B cell (primary cell): ENCODE results near the gene ESYT2. TPM values are rescaled to one million over a fixed set of nuclear protein-coding genes. Genes with fewer than 3 reads are reported as not detected.

Experiments used
- ATAC-seq: fragments of 200-7000 bp; cut with Tn5 transposase; one replicate; pipeline ENCODE4 v1.10.0; 2021; ENCODE audit warnings: low read depth, mild to moderate bottlenecking, moderate number of reproducible peaks, moderate library complexity
- CTCF ChIA-PET: fragments of 350-600 bp; sonication (Branson Sonifier 250); formaldehyde crosslinking; loops from one replicate; lab custom pipeline; 2021; ENCODE audit warnings: antibody characterized with exemption, inconsistent platforms; lab: Charles Lee
- POLR2A ChIA-PET: fragments of 350-600 bp; sonication (Branson Sonifier 250); formaldehyde crosslinking; loops from one replicate; lab custom pipeline; 2021; ENCODE audit warnings: antibody characterized with exemption; lab: Charles Lee
- DNase-seq: peaks from one replicate; pipeline ENCODE4 v3.0.0; 2013
- H2AFZ ChIP-seq: 2 replicates; pipeline ENCODE4 v1.6.1; 2012; ENCODE audit warnings: mild to moderate bottlenecking, low read depth, low read length; ENCODE audit not compliant: insufficient read depth, poor library complexity, severe bottlenecking
- H3K27ac ChIP-seq, 2 donors: 1 replicate in 1 of 2; 2 replicates in 1 of 2; pipeline ENCODE4 v1.5.1; 2012 to 2013; ENCODE audit warnings: low read length in 2 of 2, mild to moderate bottlenecking in 2 of 2, moderate library complexity in 1 of 2
- H3K27me3 ChIP-seq, 4 experiments: fragments of 200-600 bp in 1 of 4; sonication (generic) in 1 of 4; replicated peaks in 1 of 4; 1 replicate in 2 of 4; 2 replicates in 2 of 4; pipeline versions ENCODE4 v1.6.1 to v1.7.0; 2013 to 2016; ENCODE audit warnings: low read length in 3 of 4, mild to moderate bottlenecking in 2 of 4, mixed read lengths in 1 of 4, moderate library complexity in 1 of 4; ENCODE audit not compliant: insufficient read depth in 4 of 4, control insufficient read depth in 3 of 4; ENCODE audit errors: control extremely low read depth in 1 of 4
- H3K36me3 ChIP-seq, 2 experiments: replicated peaks in 1 of 2; 1 replicate in 1 of 2; 2 replicates in 1 of 2; pipeline versions ENCODE4 v1.6.1 to v1.7.1; 2013; ENCODE audit warnings: low read length in 1 of 2; ENCODE audit not compliant: insufficient read depth in 2 of 2, control insufficient read depth in 1 of 2; ENCODE audit errors: control extremely low read depth in 1 of 2, extremely low read depth in 1 of 2
- H3K4me1 ChIP-seq, 2 donors: fragments of 200-600 bp in 1 of 2; sonication (generic) in 1 of 2; 1 replicate in 1 of 2; 2 replicates in 1 of 2; pipeline versions ENCODE4 v1.5.1 to v1.6.1; 2013 to 2017; ENCODE audit warnings: low read length in 2 of 2; ENCODE audit not compliant: control insufficient read depth in 2 of 2, insufficient read depth in 2 of 2
- H3K4me2 ChIP-seq: replicated peaks from 2 replicates; pipeline ENCODE3; 2012; ENCODE audit warnings: mild to moderate bottlenecking, low read depth, low read length; ENCODE audit not compliant: poor library complexity, severe bottlenecking
- H3K4me3 ChIP-seq, 5 experiments: fragments of 200-600 bp in 1 of 5; sonication (generic) in 1 of 5; 1 replicate in 3 of 5; 2 replicates in 2 of 5; pipeline versions ENCODE4 v1.5.1 to v1.7.0; 2011 to 2016; ENCODE audit warnings: low read length in 4 of 5, mild to moderate bottlenecking in 4 of 5, low read depth in 2 of 5, control low read depth in 1 of 5, moderate library complexity in 1 of 5; ENCODE audit not compliant: insufficient read depth in 1 of 5; ENCODE audit errors: control extremely low read depth in 1 of 5, extremely low read depth in 1 of 5
- H3K79me2 ChIP-seq: fragments of 200-600 bp; sonication (generic); one replicate; pipeline ENCODE4 v1.6.0; 2016; ENCODE audit warnings: low read length; ENCODE audit not compliant: control insufficient read depth, insufficient read depth
- H3K9ac ChIP-seq: fragments of 200-600 bp; sonication (generic); 2 replicates; pipeline ENCODE4 v1.6.1; 2017; ENCODE audit warnings: mild to moderate bottlenecking, low read length, moderate library complexity
- H3K9me3 ChIP-seq, 3 donors: one replicate each; pipeline versions ENCODE4 v1.6.1 to v1.7.1; 2013; ENCODE audit warnings: low read length in 2 of 3; ENCODE audit not compliant: control insufficient read depth in 2 of 3, insufficient read depth in 1 of 3; ENCODE audit errors: control extremely low read depth in 1 of 3
- H4K20me1 ChIP-seq: 2 replicates; pipeline ENCODE4 v1.6.0; 2012; ENCODE audit warnings: mild to moderate bottlenecking, low read length; ENCODE audit not compliant: insufficient read depth, control insufficient read depth, poor library complexity, severe bottlenecking
- H3K27ac Mint-ChIP-seq: one replicate; pipeline ENCODE4 v1.8.0; 2021; ENCODE audit warnings: mixed read lengths
- H3K27me3 Mint-ChIP-seq: one replicate; pipeline ENCODE4 v1.8.0; 2021; ENCODE audit warnings: mixed read lengths
- H3K4me1 Mint-ChIP-seq: one replicate; pipeline ENCODE4 v1.8.0; 2021; ENCODE audit warnings: mixed read lengths
- H3K4me3 Mint-ChIP-seq: one replicate; pipeline ENCODE4 v1.8.0; 2021; ENCODE audit warnings: mixed read lengths
- H3K9me3 Mint-ChIP-seq: one replicate; pipeline ENCODE4 v1.8.0; 2022; ENCODE audit warnings: mixed read lengths; ENCODE audit not compliant: insufficient read depth
- CTCF ChIP-seq: fragments of 200-600 bp; IDR thresholded peaks from one replicate; pipeline ENCODE4 v1.8.0; 2022; ENCODE audit warnings: antibody characterized with exemption, mild to moderate bottlenecking
- EZH2 ChIP-seq: IDR thresholded peaks from 2 replicates; pipeline ENCODE4 v1.6.1; 2012; ENCODE audit warnings: borderline replicate concordance, low read depth, mild to moderate bottlenecking, moderate library complexity, low read length; ENCODE audit not compliant: insufficient read depth, poor library complexity, severe bottlenecking
- WGBS: methylation state at CpG from one replicate; pipeline ENCODE4 v1.1.5; 2013; ENCODE audit warnings: missing lambda C conversion rate; ENCODE audit not compliant: insufficient coverage; 5-methylcytosine and 5-hydroxymethylcytosine counted together
- intact Hi-C: fragments of 100-400 bp; cut with micrococcal nuclease; formaldehyde crosslinking; loops from one replicate; pipeline ENCODE4 v1.10.0; 2022
- polyA plus RNA-seq: library from polyadenylated mRNA; depleted of rRNA; stranded (reverse); fragments of >200 nt; gene quantifications from 2 replicates; pipeline ENCODE4 v1.2.3, GENCODE V29; 2012
- total RNA-seq, 2 donors: library from RNA; stranded (reverse); fragments of 120-200 nt in 1 of 2; gene quantifications; 1 replicate in 1 of 2; 2 replicates in 1 of 2; pipeline versions ENCODE4 v1.2.3 to v1.2.4, GENCODE V29; 2013 to 2022

Gene ESYT2
- total and polyA plus RNA-seq, 2 donors (not counting 1 experiment from before 2014, with no cell fraction given): 12.0 to 34.2 TPM

GRCh38 chr7:158710651-158711102 lies 118.6 kb downstream of the ESYT2 start:
- no peaks in the 10 kb centered on the region for H3K79me2 ChIP-seq
- DNase-seq (no peak), ATAC-seq (peak; percentile 39)
- H3K9me3 ChIP-seq: peaks cover 0 to 15% (median 5%) of the 10 kb centered on the region in 3 donors
- WGBS: 52% methylated on average over 6 of the region's 7 CpGs
- no peak overlapping the region for H2AFZ ChIP-seq
- Mint-ChIP-seq H3K4me3 (no peak overlapping the region), H3K27ac (no peak overlapping the region), H3K4me1 (peaks cover 14% of the 10 kb centered on the region), H3K9me3 (no peaks in the 10 kb centered on the region), H3K27me3 (peaks cover 3% of the 10 kb centered on the region)
- POLR2A ChIA-PET: no interaction called here
- intact Hi-C loops: no loop called here
- peak overlapping the region in 1 of 2 donors; percentile 9 for H3K27ac ChIP-seq
- no peak overlapping the region for H3K9ac ChIP-seq
- no peak for TF ChIP-seq EZH2
- TF ChIP-seq CTCF: no peak
- CTCF ChIA-PET: no interaction called here
- H3K4me1 ChIP-seq: peaks cover 0 to 4% of the 10 kb centered on the region in 2 donors
- no peaks in the 10 kb centered on the region for H4K20me1 ChIP-seq
- H3K4me2 ChIP-seq: no peak overlapping the region
- no peaks in the 10 kb centered on the region for H3K27me3 ChIP-seq
- H3K4me3 ChIP-seq: no peak overlapping the region
- no peaks in the 10 kb centered on the region for H3K36me3 ChIP-seq

GRCh38 chr7:158707610-158708009 lies 121.7 kb downstream of the ESYT2 start:
- no peak overlapping the region for H3K9ac ChIP-seq
- peaks cover 0 to 15% (median 5%) of the 10 kb centered on the region in 3 donors for H3K9me3 ChIP-seq
- H3K4me3 ChIP-seq: no peak overlapping the region
- intact Hi-C loops: loop anchor here (10.0 kb wide), 1 partner anchor 1813 kb away; the partner anchor contains the start of gene LMBR1
- H3K9me3 Mint-ChIP-seq: no peaks in the 10 kb centered on the region
- H3K27me3 Mint-ChIP-seq: peaks cover 3% of the 10 kb centered on the region
- H3K4me3 Mint-ChIP-seq: peak overlapping the region; percentile 5
- ATAC-seq (no peak), DNase-seq (no peak)
- H3K4me1 Mint-ChIP-seq: peaks cover 26% of the 10 kb centered on the region
- ChIA-PET CTCF (interaction anchor here (1.6 kb wide), 1 partner anchor 148 kb away, joined by 3 read pairs; the partner anchor contains the start of gene DYNC2I1), POLR2A (no interaction called here)
- TF ChIP-seq CTCF (no peak), EZH2 (no peak)
- no peak overlapping the region for H3K4me2 ChIP-seq
- WGBS: 86% methylated on average over 4 of the region's 4 CpGs
- H2AFZ ChIP-seq: no peak overlapping the region
- peaks cover 13% of the 10 kb centered on the region for H3K79me2 ChIP-seq
- no peaks in the 10 kb centered on the region for H3K27me3 ChIP-seq
- no peak overlapping the region for H3K27ac ChIP-seq
- H3K36me3 ChIP-seq: no peaks in the 10 kb centered on the region
- H4K20me1 ChIP-seq: no peaks in the 10 kb centered on the region
- no peak overlapping the region for H3K27ac Mint-ChIP-seq
- peaks cover 6 to 16% of the 10 kb centered on the region in 2 donors for H3K4me1 ChIP-seq
